GM19023 (cell line): Measurements from ENCODE around the gene PDS5B.
A peak's percentile ranks its signal among the peaks of the same experiment; 100 is the strongest.

ENCODE experiments used
- ATAC-seq: cut with Tn5 transposase; IDR thresholded peaks from one replicate; pipeline ENCODE4 v1.9.1; 2021; ENCODE audit warnings: mild to moderate bottlenecking, moderate library complexity; ENCODE audit not compliant: unreplicated experiment

Gene PDS5B

GRCh38 chr13:32589471-32589870 lies 3.2 kb downstream of the PDS5B start:
- no peak for ATAC-seq

- ATAC-seq = no peak
These were observed 4.0 kb downstream of the PDS5B start for GRCh38 chr13:32590266-32590665.

GRCh38 chr13:32592082-32592481 lies 5.8 kb downstream of the PDS5B start:
- ATAC-seq = no peak

- ATAC-seq = no peak
These were observed 8.0 kb downstream of the PDS5B start for GRCh38 chr13:32594157-32594738.

GRCh38 chr13:32595306-32595705 lies 9.1 kb downstream of the PDS5B start:
- ATAC-seq = no peak

GRCh38 chr13:32600890-32601289 lies 14.6 kb downstream of the PDS5B start:
- no peak for ATAC-seq

- no peak for ATAC-seq
These were observed 23.2 kb downstream of the PDS5B start for GRCh38 chr13:32609428-32609827.

GRCh38 chr13:32610538-32610937 lies 24.3 kb downstream of the PDS5B start:
- ATAC-seq = no peak

GRCh38 chr13:32610977-32611376 lies 24.7 kb downstream of the PDS5B start:
- no peak for ATAC-seq

GRCh38 chr13:32616883-32617511 lies 30.7 kb downstream of the PDS5B start:
- no peak for ATAC-seq

- no peak for ATAC-seq
These were observed 36.6 kb downstream of the PDS5B start for GRCh38 chr13:32622827-32623226.

GRCh38 chr13:32624441-32624840 lies 38.2 kb downstream of the PDS5B start:
- no peak for ATAC-seq

GRCh38 chr13:32627793-32628192 lies 41.5 kb downstream of the PDS5B start:
- ATAC-seq = no peak

- no peak for ATAC-seq
These were observed 43.1 kb downstream of the PDS5B start for GRCh38 chr13:32629313-32629712.

GRCh38 chr13:32629866-32630265 lies 43.6 kb downstream of the PDS5B start:
- ATAC-seq = no peak

GRCh38 chr13:32632343-32632909 lies 46.2 kb downstream of the PDS5B start:
- no peak for ATAC-seq

GRCh38 chr13:32636711-32637110 lies 50.5 kb downstream of the PDS5B start:
- ATAC-seq = no peak

GRCh38 chr13:32638739-32639138 lies 52.5 kb downstream of the PDS5B start:
- ATAC-seq = no peak

GRCh38 chr13:32639502-32640105 lies 53.4 kb downstream of the PDS5B start:
- peak; percentile 58 for ATAC-seq

GRCh38 chr13:32642316-32642715 lies 56.1 kb downstream of the PDS5B start:
- no peak for ATAC-seq

GRCh38 chr13:32642858-32643257 lies 56.6 kb downstream of the PDS5B start:
- no peak for ATAC-seq

GRCh38 chr13:32645854-32646253 lies 59.6 kb downstream of the PDS5B start:
- peak; percentile 59 for ATAC-seq
